H1 (cell line): ENCODE measurements around the gene MASP1. TPM values are rescaled to one million over a fixed set of nuclear protein-coding genes. Genes with fewer than 3 reads are reported as not detected.

Experiments used
- CTCF ChIA-PET: fragments of 300-600 bp; sonication (Branson Sonifier 250); formaldehyde crosslinking; loops from one replicate; lab custom pipeline; 2021; ENCODE audit not compliant: partially characterized antibody; lab: Charles Lee
- POLR2A ChIA-PET: fragments of 300-600 bp; sonication (Branson Sonifier 250); formaldehyde crosslinking; loops from one replicate; lab custom pipeline; 2021; ENCODE audit warnings: inconsistent platforms; ENCODE audit not compliant: partially characterized antibody; lab: Charles Lee
- DNase-seq, 2 experiments: peaks; one replicate each; pipeline versions ENCODE4 v3.0.0 to v3.0.0-alpha.2; 2010 to 2022; ENCODE audit warnings: low spot score in 2 of 2, low read depth in 1 of 2, mixed read lengths in 1 of 2
- FAIRE-seq: peaks from 2 replicates; lab custom pipeline; 2011; peaks lifted over from hg19 to GRCh38; lab: Jason Lieb, UNC
- H2AFZ ChIP-seq: 2 replicates; pipeline ENCODE4 v1.8.1; 2012; ENCODE audit warnings: low read length, inconsistent platforms
- H2AK5ac ChIP-seq: 2 replicates; pipeline ENCODE4 v1.6.1; 2013; ENCODE audit warnings: low read depth, low read length
- H2BK120ac ChIP-seq: replicated peaks from 2 replicates; pipeline ENCODE3; 2013; ENCODE audit warnings: low read depth, low read length, inconsistent platforms
- H2BK12ac ChIP-seq: 2 replicates; pipeline ENCODE4 v1.6.1; 2013; ENCODE audit warnings: low read depth, low read length
- H2BK15ac ChIP-seq: 2 replicates; pipeline ENCODE4 v1.6.1; 2013; ENCODE audit warnings: low read length
- H2BK20ac ChIP-seq: 2 replicates; pipeline ENCODE4 v1.6.1; 2013; ENCODE audit warnings: low read length
- H2BK5ac ChIP-seq: 2 replicates; pipeline ENCODE4 v1.6.1; 2013; ENCODE audit warnings: low read depth, low read length
- H3K14ac ChIP-seq: 2 replicates; pipeline ENCODE4 v1.6.1; 2013; ENCODE audit warnings: inconsistent platforms; ENCODE audit not compliant: insufficient read length
- H3K18ac ChIP-seq: 2 replicates; pipeline ENCODE4 v1.6.1; 2013; ENCODE audit warnings: low read length; ENCODE audit errors: extremely low read depth
- H3K23ac ChIP-seq: 2 replicates; pipeline ENCODE4 v1.6.1; 2013; ENCODE audit warnings: inconsistent platforms; ENCODE audit not compliant: insufficient read length
- H3K23me2 ChIP-seq: 2 replicates; pipeline ENCODE4 v1.6.1; 2013; ENCODE audit warnings: low read depth, low read length
- H3K27ac ChIP-seq: 2 replicates; pipeline ENCODE4 v1.6.1; 2011; ENCODE audit warnings: low read depth, low read length, inconsistent platforms
- H3K27me3 ChIP-seq, 4 experiments: replicated peaks in 1 of 4; 1 replicate in 1 of 4; 2 replicates in 3 of 4; pipeline versions ENCODE4 v1.6.1 to v1.8.1; 2011 to 2013; ENCODE audit warnings: low read length in 3 of 4, mild to moderate bottlenecking in 3 of 4, inconsistent platforms in 2 of 4, mixed read lengths in 2 of 4, moderate library complexity in 1 of 4; ENCODE audit not compliant: control insufficient read depth in 3 of 4, insufficient read depth in 3 of 4; ENCODE audit errors: extremely low read depth in 1 of 4
- H3K36me3 ChIP-seq, 4 experiments: 2 replicates each; pipeline versions ENCODE4 v1.6.1 to v1.8.1; 2011 to 2013; ENCODE audit warnings: mild to moderate bottlenecking in 4 of 4, low read length in 3 of 4, moderate library complexity in 2 of 4, control low read depth in 1 of 4, inconsistent platforms in 1 of 4; ENCODE audit not compliant: insufficient read depth in 4 of 4, control insufficient read depth in 2 of 4
- H3K4ac ChIP-seq: replicated peaks from 2 replicates; pipeline ENCODE3; 2013; ENCODE audit warnings: low read length, low read depth, mixed read lengths, inconsistent platforms; ENCODE audit not compliant: insufficient read length
- H3K4me1 ChIP-seq, 4 experiments: replicated peaks in 1 of 4; 1 replicate in 1 of 4; 2 replicates in 3 of 4; pipeline versions ENCODE4 v1.6.1 to v1.8.1; 2011 to 2013; ENCODE audit warnings: low read length in 3 of 4, inconsistent platforms in 2 of 4, mixed read lengths in 1 of 4; ENCODE audit not compliant: insufficient read depth in 4 of 4, control insufficient read depth in 3 of 4
- H3K4me2 ChIP-seq, 2 experiments: 2 replicates each; pipeline versions ENCODE4 v1.6.1 to v1.8.1; 2011 to 2013; ENCODE audit warnings: low read depth in 2 of 2, low read length in 2 of 2, control low read depth in 1 of 2, inconsistent platforms in 1 of 2, mild to moderate bottlenecking in 1 of 2; ENCODE audit not compliant: insufficient read depth in 1 of 2
- H3K4me3 ChIP-seq, 4 experiments: fragments of 200-600, 300-600 bp in 1 of 4; sonication (generic), shearing (Covaris generic), sonication (Bioruptor Twin) in 1 of 4; 2 replicates each; pipeline versions ENCODE4 v1.5.1 to v1.8.1; 2011 to 2016; ENCODE audit warnings: low read length in 4 of 4, low read depth in 3 of 4, control low read depth in 2 of 4, inconsistent platforms in 2 of 4, mild to moderate bottlenecking in 2 of 4, mixed read lengths in 1 of 4, moderate library complexity in 1 of 4; ENCODE audit not compliant: insufficient read depth in 2 of 4; ENCODE audit errors: extremely low read depth in 1 of 4
- H3K56ac ChIP-seq: replicated peaks from 2 replicates; pipeline ENCODE3; 2013; ENCODE audit warnings: low read depth, mild to moderate bottlenecking, mixed read lengths, low read length, inconsistent platforms; ENCODE audit not compliant: insufficient read length
- H3K79me1 ChIP-seq: 2 replicates; pipeline ENCODE4 v1.6.1; 2013; ENCODE audit warnings: low read depth, low read length, control low read depth
- H3K79me2 ChIP-seq, 2 experiments: 2 replicates each; pipeline versions ENCODE4 v1.6.1 to v1.8.1; 2012 to 2013; ENCODE audit warnings: low read length in 2 of 2, mild to moderate bottlenecking in 2 of 2, inconsistent platforms in 1 of 2; ENCODE audit not compliant: insufficient read depth in 2 of 2, control insufficient read depth in 1 of 2
- H3K9ac ChIP-seq, 4 experiments: replicated peaks in 1 of 4; 1 replicate in 1 of 4; 2 replicates in 3 of 4; pipeline versions ENCODE4 v1.6.1 to v1.8.1; 2011 to 2013; ENCODE audit warnings: low read depth in 3 of 4, low read length in 3 of 4, control low read depth in 2 of 4, mild to moderate bottlenecking in 2 of 4, moderate library complexity in 2 of 4, inconsistent platforms in 1 of 4; ENCODE audit errors: extremely low read depth in 1 of 4
- H3K9me3 ChIP-seq, 2 experiments: 2 replicates each; pipeline versions ENCODE4 v1.6.1 to v1.8.1; 2012 to 2013; ENCODE audit warnings: mild to moderate bottlenecking in 2 of 2, moderate library complexity in 2 of 2, control low read depth in 1 of 2, inconsistent platforms in 1 of 2, low read depth in 1 of 2, low read length in 1 of 2, mixed read lengths in 1 of 2; ENCODE audit not compliant: insufficient read depth in 2 of 2
- H4K20me1 ChIP-seq, 2 experiments: replicated peaks in 1 of 2; 2 replicates each; pipeline versions ENCODE3 to v1.8.1; 2011 to 2013; ENCODE audit warnings: inconsistent platforms in 2 of 2, low read length in 2 of 2, mild to moderate bottlenecking in 1 of 2; ENCODE audit not compliant: insufficient read depth in 2 of 2, control insufficient read depth in 1 of 2
- H4K5ac ChIP-seq: 2 replicates; pipeline ENCODE4 v1.6.1; 2013; ENCODE audit warnings: low read length, low read depth, mixed read lengths, inconsistent platforms; ENCODE audit not compliant: insufficient read length
- H4K8ac ChIP-seq: 2 replicates; pipeline ENCODE4 v1.8.0; 2013; ENCODE audit warnings: mild to moderate bottlenecking, moderate library complexity, low read length, inconsistent platforms; ENCODE audit not compliant: insufficient read depth; ENCODE audit errors: extremely low read depth
- H4K91ac ChIP-seq: replicated peaks from 2 replicates; pipeline ENCODE3; 2013; ENCODE audit warnings: low read length, mixed read lengths, inconsistent platforms; ENCODE audit not compliant: insufficient read length
- BRCA1 ChIP-seq: IDR thresholded peaks from 2 replicates; pipeline ENCODE4 v1.6.1; 2012; ENCODE audit warnings: low read depth, low read length, improper control_type of control experiment
- CBX8 ChIP-seq: fragments of 300-800, 300-1000 bp; sonication (generic); IDR thresholded peaks from 2 replicates; pipeline ENCODE4 v1.7.1; 2016; ENCODE audit warnings: low read depth, low read length, borderline replicate concordance
- CEBPB ChIP-seq: IDR thresholded peaks from 2 replicates; pipeline ENCODE4 v1.6.1; 2012; ENCODE audit warnings: low read depth, low read length
- EP300 ChIP-seq, 2 experiments: IDR thresholded peaks; 1 replicate in 1 of 2; 2 replicates in 1 of 2; pipeline ENCODE4 v1.6.1; 2011 to 2012; ENCODE audit warnings: low read depth in 2 of 2, low read length in 2 of 2, mild to moderate bottlenecking in 2 of 2, borderline replicate concordance in 1 of 2, inconsistent platforms in 1 of 2, moderate library complexity in 1 of 2
- JUN ChIP-seq: IDR thresholded peaks from 2 replicates; pipeline ENCODE4 v1.6.1; 2011; ENCODE audit warnings: low read depth, mild to moderate bottlenecking, improper control_type of control experiment, low read length
- KDM5A ChIP-seq: fragments of 200-600 bp; IDR thresholded peaks from 2 replicates; pipeline ENCODE4 v1.7.1; 2012; ENCODE audit warnings: mild to moderate bottlenecking, low read length, inconsistent platforms, mixed read lengths
- POLR2A ChIP-seq, 2 experiments: IDR thresholded peaks; 1 replicate in 1 of 2; 2 replicates in 1 of 2; pipeline ENCODE4 v1.6.1; 2011; ENCODE audit warnings: low read depth in 2 of 2, low read length in 2 of 2, mild to moderate bottlenecking in 2 of 2; ENCODE audit errors: control extremely low read depth in 1 of 2
- RAD21 ChIP-seq, 2 experiments: IDR thresholded peaks in 1 of 2; conservative IDR thresholded peaks in 1 of 2; 2 replicates each; pipeline ENCODE4 v1.6.1; 2011; ENCODE audit warnings: low read depth in 2 of 2, low read length in 2 of 2, improper control_type of control experiment in 1 of 2, inconsistent platforms in 1 of 2, mild to moderate bottlenecking in 1 of 2, moderate library complexity in 1 of 2
- SP4 ChIP-seq: IDR thresholded peaks from 2 replicates; pipeline ENCODE4 v1.6.1; 2012; ENCODE audit warnings: low read length, inconsistent platforms
- SUZ12 ChIP-seq: fragments of 200-600 bp; sonication (generic); IDR thresholded peaks from 2 replicates; pipeline ENCODE4 v1.6.1; 2012; ENCODE audit warnings: mild to moderate bottlenecking, inconsistent platforms, low read length, moderate library complexity, mixed read lengths
- TAF1 ChIP-seq: IDR thresholded peaks from 2 replicates; pipeline ENCODE4 v1.6.1; 2011; ENCODE audit warnings: mild to moderate bottlenecking, low read depth, low read length
- TBP ChIP-seq: IDR thresholded peaks from 2 replicates; pipeline ENCODE4 v1.6.1; 2011; ENCODE audit warnings: low read depth, low read length, improper control_type of control experiment
- WGBS, 2 experiments: shearing (Covaris generic) in 1 of 2; methylation state at CpG; one replicate each; pipeline versions ENCODE4 v1.1.6 to v1.1.7; 2013 to 2015; ENCODE audit warnings: low lambda C conversion rate in 2 of 2, mixed read lengths in 2 of 2, inconsistent platforms in 1 of 2, low coverage in 1 of 2, missing lambda C conversion rate in 1 of 2; ENCODE audit not compliant: insufficient replicate concordance in 2 of 2, insufficient coverage in 1 of 2, insufficient read length in 1 of 2; ENCODE audit errors: extremely low coverage in 1 of 2, missing lambda C conversion rate in 1 of 2; 5-methylcytosine and 5-hydroxymethylcytosine counted together
- polyA plus RNA-seq, 7 experiments: library from polyadenylated mRNA; depleted of rRNA in 3 of 7; stranded (reverse) in 5 of 7; unstranded in 2 of 7; fragments of >200 nt in 5 of 7; fragments of 200-250 nt in 2 of 7; gene quantifications; 1 replicate in 5 of 7; 2 replicates in 1 of 7; 4 replicates in 1 of 7; pipeline versions ENCODE4 v1.2.1 to v1.2.3, GENCODE V29; 2011 to 2013; ENCODE audit warnings: missing spikeins in 2 of 7, mixed read lengths in 2 of 7
- total RNA-seq: library from RNA; stranded (reverse); fragmentation: NEBNext Ultra II Directional; extraction: Animal tissue kit (Norgen Biotek cat#: 25700); gene quantifications from 2 replicates; pipeline ENCODE4 v1.2.1, GENCODE V29; 2021

MASP1 gene
- total and polyA plus RNA-seq, 2 of the 8 experiments (the other 6 are each of a cell fraction or from before 2014, with no cell fraction given), result 2.7 to 3.5 TPM

- Histone ChIP-seq H3K23me2 (no peaks in the 10 kb centered on the region), H3K56ac (no peak overlapping the region), H3K9me3 (no peaks in the 10 kb centered on the region), H3K4ac (no peak overlapping the region), H3K14ac (no peak overlapping the region), H3K27me3 (no peaks in the 10 kb centered on the region; a peak in 1 of 7 replicates), H3K4me3 (no peak overlapping the region), H3K79me1 (no peaks in the 10 kb centered on the region), H3K4me1 (peaks cover 0 to 3% (median 1%) of the 10 kb centered on the region in 4 experiments; a peak in 4 of 7 replicates), H3K9ac (no peak overlapping the region), H2AK5ac (no peak overlapping the region), H4K20me1 (no peaks in the 10 kb centered on the region), H4K91ac (no peak overlapping the region), H2BK15ac (no peak overlapping the region), H3K18ac (no peak overlapping the region), H3K36me3 (no peaks in the 10 kb centered on the region), H4K8ac (no peak overlapping the region), H2BK5ac (no peak overlapping the region), H3K27ac (no peak overlapping the region), H4K5ac (no peak overlapping the region), H2BK120ac (no peak overlapping the region), H2BK20ac (no peak overlapping the region), H3K23ac (no peak overlapping the region), H2BK12ac (no peak overlapping the region), H2AFZ (no peak overlapping the region), H3K4me2 (no peak overlapping the region), H3K79me2 (no peaks in the 10 kb centered on the region)
- CTCF ChIA-PET, result interaction anchor here (1.0 kb wide), 1 partner anchor 365 kb away, joined by 6 read pairs; no protein-coding TSS in a partner anchor
- POLR2A ChIA-PET, result no interaction called here
- DNase-seq (no peak), FAIRE-seq (no peak)
- WGBS, 2 experiments, result 86% methylated on average over 5 of the region's 5 CpGs; no CpG with 5 or more reads in 1 of the 2 experiments
- TF ChIP-seq SP4 (no peak), TAF1 (no peak), CBX8 (no peak), BRCA1 (no peak), CEBPB (no peak), EP300 (IDR thresholded peaks at IDR 0.05; ENCODE audit: borderline replicate concordance in 1 of 2, low read depth in 2 of 2, low read length in 2 of 2) (no peak), JUN (no peak), TBP (no peak), RAD21 (IDR thresholded peaks at IDR 0.05 in 1 of 2, conservative IDR thresholded peaks at IDR 0.05 in 1 of 2; ENCODE audit: low read depth in 2 of 2, low read length in 2 of 2) (no peak), SUZ12 (no peak), POLR2A (IDR thresholded peaks at IDR 0.05; ENCODE audit: control extremely low read depth in 1 of 2, low read depth in 2 of 2, low read length in 2 of 2) (no peak), KDM5A (no peak)
Measured at GRCh38 chr3:187314176-187314575, 22.6 kb upstream of the MASP1 start.
